ENCODE results near the gene TMEM134.

DNA sequence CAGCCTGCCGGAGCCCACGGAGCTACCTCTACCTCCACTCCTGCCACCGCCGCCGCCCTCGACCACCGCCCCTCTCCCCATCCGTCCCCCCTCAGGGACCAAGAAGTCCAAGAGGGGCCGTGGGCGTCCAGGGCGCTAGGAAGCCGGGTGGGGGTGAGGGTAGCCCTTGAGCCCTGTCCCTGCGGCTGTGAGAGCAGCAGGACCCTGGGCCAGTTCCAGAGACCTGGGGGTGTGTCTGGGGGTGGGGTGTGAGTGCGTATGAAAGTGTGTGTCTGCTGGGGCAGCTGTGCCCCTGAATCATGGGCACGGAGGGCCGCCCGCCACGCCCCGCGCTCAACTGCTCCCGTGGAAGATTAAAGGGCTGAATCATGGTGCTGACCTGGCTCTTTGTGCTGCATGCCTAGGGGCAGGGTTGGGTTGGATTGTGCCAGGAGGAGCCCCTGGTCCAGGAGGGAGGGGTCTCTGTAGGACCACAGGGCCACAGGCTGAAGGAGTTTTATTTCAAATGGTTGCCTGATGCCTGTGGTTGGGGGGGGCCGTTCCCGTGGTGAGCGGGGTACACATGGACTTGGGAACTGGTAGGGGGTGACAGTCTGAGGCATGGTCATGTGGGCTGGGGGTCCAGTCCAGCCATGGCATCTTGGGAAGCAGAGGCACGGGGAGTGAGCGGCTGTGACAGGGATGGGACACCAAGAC, 33.9 kb downstream of the TMEM134 start:
- TF ChIP-seq, protein P1, sequence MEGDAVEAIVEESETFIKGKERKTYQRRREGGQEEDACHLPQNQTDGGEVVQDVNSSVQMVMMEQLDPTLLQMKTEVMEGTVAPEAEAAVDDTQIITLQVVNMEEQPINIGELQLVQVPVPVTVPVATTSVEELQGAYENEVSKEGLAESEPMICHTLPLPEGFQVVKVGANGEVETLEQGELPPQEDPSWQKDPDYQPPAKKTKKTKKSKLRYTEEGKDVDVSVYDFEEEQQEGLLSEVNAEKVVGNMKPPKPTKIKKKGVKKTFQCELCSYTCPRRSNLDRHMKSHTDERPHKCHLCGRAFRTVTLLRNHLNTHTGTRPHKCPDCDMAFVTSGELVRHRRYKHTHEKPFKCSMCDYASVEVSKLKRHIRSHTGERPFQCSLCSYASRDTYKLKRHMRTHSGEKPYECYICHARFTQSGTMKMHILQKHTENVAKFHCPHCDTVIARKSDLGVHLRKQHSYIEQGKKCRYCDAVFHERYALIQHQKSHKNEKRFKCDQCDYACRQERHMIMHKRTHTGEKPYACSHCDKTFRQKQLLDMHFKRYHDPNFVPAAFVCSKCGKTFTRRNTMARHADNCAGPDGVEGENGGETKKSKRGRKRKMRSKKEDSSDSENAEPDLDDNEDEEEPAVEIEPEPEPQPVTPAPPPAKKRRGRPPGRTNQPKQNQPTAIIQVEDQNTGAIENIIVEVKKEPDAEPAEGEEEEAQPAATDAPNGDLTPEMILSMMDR (IDR thresholded peaks at IDR 0.05), result no peak
- TF ChIP-seq NR3C1 (IDR thresholded peaks at IDR 0.05) (no peak), EP300 (IDR thresholded peaks at IDR 0.05) (no peak), RCOR1 (IDR thresholded peaks at IDR 0.05; ENCODE audit: low read depth, low read length) (no peak), RNF2 (IDR thresholded peaks at IDR 0.05; ENCODE audit: borderline replicate concordance, low read depth) (no peak), TP53 (CRISPR knock-in tag; IDR thresholded peaks at IDR 0.05) (no peak), CBX8 (IDR thresholded peaks at IDR 0.05) (no peak), POLR2AphosphoS2 (conservative IDR thresholded peaks at IDR 0.05; ENCODE audit: low read length) (no peak)
- TF ChIP-seq, protein P2, sequence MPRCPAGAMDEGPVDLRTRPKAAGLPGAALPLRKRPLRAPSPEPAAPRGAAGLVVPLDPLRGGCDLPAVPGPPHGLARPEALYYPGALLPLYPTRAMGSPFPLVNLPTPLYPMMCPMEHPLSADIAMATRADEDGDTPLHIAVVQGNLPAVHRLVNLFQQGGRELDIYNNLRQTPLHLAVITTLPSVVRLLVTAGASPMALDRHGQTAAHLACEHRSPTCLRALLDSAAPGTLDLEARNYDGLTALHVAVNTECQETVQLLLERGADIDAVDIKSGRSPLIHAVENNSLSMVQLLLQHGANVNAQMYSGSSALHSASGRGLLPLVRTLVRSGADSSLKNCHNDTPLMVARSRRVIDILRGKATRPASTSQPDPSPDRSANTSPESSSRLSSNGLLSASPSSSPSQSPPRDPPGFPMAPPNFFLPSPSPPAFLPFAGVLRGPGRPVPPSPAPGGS (IDR thresholded peaks at IDR 0.05), result no peak
- TF ChIP-seq, protein P3, sequence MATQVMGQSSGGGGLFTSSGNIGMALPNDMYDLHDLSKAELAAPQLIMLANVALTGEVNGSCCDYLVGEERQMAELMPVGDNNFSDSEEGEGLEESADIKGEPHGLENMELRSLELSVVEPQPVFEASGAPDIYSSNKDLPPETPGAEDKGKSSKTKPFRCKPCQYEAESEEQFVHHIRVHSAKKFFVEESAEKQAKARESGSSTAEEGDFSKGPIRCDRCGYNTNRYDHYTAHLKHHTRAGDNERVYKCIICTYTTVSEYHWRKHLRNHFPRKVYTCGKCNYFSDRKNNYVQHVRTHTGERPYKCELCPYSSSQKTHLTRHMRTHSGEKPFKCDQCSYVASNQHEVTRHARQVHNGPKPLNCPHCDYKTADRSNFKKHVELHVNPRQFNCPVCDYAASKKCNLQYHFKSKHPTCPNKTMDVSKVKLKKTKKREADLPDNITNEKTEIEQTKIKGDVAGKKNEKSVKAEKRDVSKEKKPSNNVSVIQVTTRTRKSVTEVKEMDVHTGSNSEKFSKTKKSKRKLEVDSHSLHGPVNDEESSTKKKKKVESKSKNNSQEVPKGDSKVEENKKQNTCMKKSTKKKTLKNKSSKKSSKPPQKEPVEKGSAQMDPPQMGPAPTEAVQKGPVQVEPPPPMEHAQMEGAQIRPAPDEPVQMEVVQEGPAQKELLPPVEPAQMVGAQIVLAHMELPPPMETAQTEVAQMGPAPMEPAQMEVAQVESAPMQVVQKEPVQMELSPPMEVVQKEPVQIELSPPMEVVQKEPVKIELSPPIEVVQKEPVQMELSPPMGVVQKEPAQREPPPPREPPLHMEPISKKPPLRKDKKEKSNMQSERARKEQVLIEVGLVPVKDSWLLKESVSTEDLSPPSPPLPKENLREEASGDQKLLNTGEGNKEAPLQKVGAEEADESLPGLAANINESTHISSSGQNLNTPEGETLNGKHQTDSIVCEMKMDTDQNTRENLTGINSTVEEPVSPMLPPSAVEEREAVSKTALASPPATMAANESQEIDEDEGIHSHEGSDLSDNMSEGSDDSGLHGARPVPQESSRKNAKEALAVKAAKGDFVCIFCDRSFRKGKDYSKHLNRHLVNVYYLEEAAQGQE (IDR thresholded peaks at IDR 0.05), result no peak

All from A549 (cell line).